ENCODE data around the gene PPP5C. TPM values are rescaled to one million over a fixed set of nuclear protein-coding genes. Genes with fewer than 3 reads are reported as not detected.
"Not testable (repeated sequence)": the region's sequence is repeated elsewhere in the genome, so short reads cannot be mapped to it uniquely, and the experiment has no call there.

The PPP5C gene
- total RNA-seq, 1 experiment from 2014 or later, result 85.4 TPM

GRCh38 chr19:46321653-46322052, 25.2 kb upstream of the PPP5C start:
- H3F3A ChIP-seq (ENCODE audit: insufficient read depth, low read depth), result peaks cover 4% of the 10 kb centered on the region; the same call in 1 of the 2 replicates
- H2AFZ ChIP-seq, result no peak overlapping the region
- no TSS peak for BruUV-seq (replicated peaks)
- TF ChIP-seq EZH2 (IDR thresholded peaks at IDR 0.05; ENCODE audit: low read depth) (no peak), CTCF (conservative IDR thresholded peaks at IDR 0.05) (no peak)
- no peak for DNase-seq
- POLR2A ChIA-PET (ENCODE audit: unreplicated experiment), result no interaction called here
- H3K4me2 ChIP-seq, result no peak overlapping the region
- peaks cover 6% of the 10 kb centered on the region; the same call in 1 of the 2 replicates for H3K9me3 ChIP-seq (ENCODE audit: insufficient read depth, low read depth)
- CTCF ChIA-PET, result no interaction called here
- intact Hi-C loops (cut with micrococcal nuclease; ENCODE audit: unreplicated experiment), result no loop called here
- H3K4me1 ChIP-seq (replicated peaks; ENCODE audit: insufficient read depth), result no peaks in the 10 kb centered on the region
- no peaks in the 10 kb centered on the region for H4K20me1 ChIP-seq (ENCODE audit: insufficient read depth)
- H3K27me3 ChIP-seq (ENCODE audit: insufficient read depth, low read depth), result no peaks in the 10 kb centered on the region
- H3K36me3 ChIP-seq (ENCODE audit: low read depth), result no peaks in the 10 kb centered on the region
- no peak overlapping the region for H3K4me3 ChIP-seq
- H3K9me2 ChIP-seq (ENCODE audit: insufficient read depth), result no peaks in the 10 kb centered on the region
- H3K27ac ChIP-seq, result no peak overlapping the region
- no peaks in the 10 kb centered on the region for H3K79me2 ChIP-seq (ENCODE audit: low read depth)

- intact Hi-C loops (cut with micrococcal nuclease; ENCODE audit: unreplicated experiment); H3K4me1 ChIP-seq (replicated peaks; ENCODE audit: insufficient read depth); DNase-seq; H3F3A ChIP-seq (ENCODE audit: insufficient read depth, low read depth); CTCF ChIA-PET; H3K4me2 ChIP-seq; H3K36me3 ChIP-seq (ENCODE audit: low read depth); BruUV-seq (replicated peaks); H2AFZ ChIP-seq; H3K27me3 ChIP-seq (ENCODE audit: insufficient read depth, low read depth); H3K9me2 ChIP-seq (ENCODE audit: insufficient read depth); POLR2A ChIA-PET (ENCODE audit: unreplicated experiment); H3K79me2 ChIP-seq (ENCODE audit: low read depth); H4K20me1 ChIP-seq (ENCODE audit: insufficient read depth); H3K27ac ChIP-seq; H3K4me3 ChIP-seq: not testable (repeated sequence)
- H3K9me3 ChIP-seq (ENCODE audit: insufficient read depth, low read depth), result peaks cover 17% of the 10 kb centered on the region
Measured at GRCh38 chr19:46323227-46323626, 23.7 kb upstream of the PPP5C start.

GRCh38 chr19:46324277-46324676, 22.6 kb upstream of the PPP5C start:
- POLR2A ChIA-PET (ENCODE audit: unreplicated experiment), result no interaction called here
- no peak overlapping the region for H2AFZ ChIP-seq
- H3K9me3 ChIP-seq (ENCODE audit: insufficient read depth, low read depth), result peaks cover 20% of the 10 kb centered on the region
- CTCF ChIA-PET, result no interaction called here
- H3F3A ChIP-seq (ENCODE audit: insufficient read depth, low read depth), result peaks cover 1% of the 10 kb centered on the region; the same call in 1 of the 2 replicates
- H4K20me1 ChIP-seq (ENCODE audit: insufficient read depth), result no peaks in the 10 kb centered on the region
- intact Hi-C loops (cut with micrococcal nuclease; ENCODE audit: unreplicated experiment), result no loop called here
- no peaks in the 10 kb centered on the region for H3K79me2 ChIP-seq (ENCODE audit: low read depth)
- H3K27ac ChIP-seq, result no peak overlapping the region
- H3K4me2 ChIP-seq, result no peak overlapping the region
- no peaks in the 10 kb centered on the region for H3K4me1 ChIP-seq (replicated peaks; ENCODE audit: insufficient read depth)
- H3K36me3 ChIP-seq (ENCODE audit: low read depth), result no peaks in the 10 kb centered on the region
- peaks cover 16% of the 10 kb centered on the region for H3K27me3 ChIP-seq (ENCODE audit: insufficient read depth, low read depth)
- TF ChIP-seq CTCF (conservative IDR thresholded peaks at IDR 0.05), result no peak
- TF ChIP-seq EZH2 (IDR thresholded peaks at IDR 0.05; ENCODE audit: low read depth), result no peak
- no peak for DNase-seq
- no peaks in the 10 kb centered on the region for H3K9me2 ChIP-seq (ENCODE audit: insufficient read depth)
- BruUV-seq (replicated peaks), result no TSS peak
- no peak overlapping the region for H3K4me3 ChIP-seq

GRCh38 chr19:46326608-46327007, 20.3 kb upstream of the PPP5C start:
- intact Hi-C loops (cut with micrococcal nuclease; ENCODE audit: unreplicated experiment), result no loop called here
- Histone ChIP-seq H3F3A (ENCODE audit: insufficient read depth, low read depth) (no peaks in the 10 kb centered on the region), H3K4me2 (no peak overlapping the region), H3K4me1 (replicated peaks; ENCODE audit: insufficient read depth) (no peaks in the 10 kb centered on the region), H3K79me2 (ENCODE audit: low read depth) (no peaks in the 10 kb centered on the region), H3K27ac (no peak overlapping the region), H4K20me1 (ENCODE audit: insufficient read depth) (no peaks in the 10 kb centered on the region), H2AFZ (no peak overlapping the region), H3K9me2 (ENCODE audit: insufficient read depth) (no peaks in the 10 kb centered on the region), H3K4me3 (no peak overlapping the region), H3K36me3 (ENCODE audit: low read depth) (no peaks in the 10 kb centered on the region), H3K9me3 (ENCODE audit: insufficient read depth, low read depth) (peaks cover 20% of the 10 kb centered on the region), H3K27me3 (ENCODE audit: insufficient read depth, low read depth) (peaks cover 30% of the 10 kb centered on the region)
- DNase-seq, result no peak
- CTCF ChIA-PET, result no interaction called here
- TF ChIP-seq CTCF (conservative IDR thresholded peaks at IDR 0.05), result no peak
- no peak for TF ChIP-seq EZH2 (IDR thresholded peaks at IDR 0.05; ENCODE audit: low read depth)
- POLR2A ChIA-PET (ENCODE audit: unreplicated experiment), result no interaction called here
- BruUV-seq (replicated peaks), result no TSS peak
